ENCODE results near the gene PSMB7. TPM values are rescaled to one million over a fixed set of nuclear protein-coding genes. Genes with fewer than 3 reads are reported as not detected.

Gene PSMB7
- total RNA-seq, 1 donor from 2014 or later, result 183 TPM

DNA sequence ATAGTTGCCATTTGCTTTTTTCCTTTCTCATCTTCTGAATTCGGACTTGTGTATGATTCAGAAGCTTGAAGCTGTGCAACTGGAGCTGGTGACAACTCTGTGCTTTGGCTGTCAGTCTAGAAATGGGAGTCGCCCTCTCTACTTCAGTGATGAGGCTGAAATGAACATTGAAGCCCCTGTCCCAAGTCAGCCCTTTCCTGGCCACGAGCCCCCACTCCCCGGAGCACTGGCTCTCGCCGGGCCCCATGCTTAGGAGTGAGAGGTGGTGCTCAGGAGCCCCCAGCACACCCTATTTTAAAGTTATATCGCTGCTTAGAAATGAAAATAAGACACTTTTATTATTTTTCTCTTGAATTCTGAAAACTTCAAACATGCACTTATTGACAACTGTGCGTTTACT lies 66.0 kb downstream of the PSMB7 start:
- Histone ChIP-seq H4K20me1 (ENCODE audit: insufficient read depth, low read length) (peaks cover 86% of the 10 kb centered on the region), H3K27ac (ENCODE audit: low read depth, low read length) (no peak overlapping the region), H3K79me2 (ENCODE audit: insufficient read depth, low read length) (peaks cover 24% of the 10 kb centered on the region), H2AFZ (ENCODE audit: low read depth, low read length) (no peak overlapping the region), H3K4me2 (ENCODE audit: low read length) (no peak overlapping the region), H3K27me3 (ENCODE audit: insufficient read depth, low read length) (no peaks in the 10 kb centered on the region), H3K9me3 (ENCODE audit: insufficient read depth, low read depth, low read length) (no peaks in the 10 kb centered on the region), H3K36me3 (ENCODE audit: insufficient read depth, low read length) (peaks cover 62% of the 10 kb centered on the region), H3K9ac (ENCODE audit: low read length) (no peak overlapping the region), H3K4me3 (ENCODE audit: insufficient read depth, low read depth, low read length) (no peak overlapping the region), H3K4me1 (ENCODE audit: insufficient read depth, low read length) (no peaks in the 10 kb centered on the region)
- H3K4me1 Mint-ChIP-seq (ENCODE audit: low read depth, unreplicated experiment), result peaks cover 3% of the 10 kb centered on the region
- FAIRE-seq, result no peak
- H3K9me3 Mint-ChIP-seq (ENCODE audit: unreplicated experiment), result no peaks in the 10 kb centered on the region
- no peak overlapping the region for H3K27ac Mint-ChIP-seq (ENCODE audit: unreplicated experiment)
- no peak for DNase-seq (ENCODE audit: low read depth)
- H3K36me3 Mint-ChIP-seq (ENCODE audit: low read depth, unreplicated experiment), result peaks cover 19% of the 10 kb centered on the region
- no peak overlapping the region for H3K4me3 Mint-ChIP-seq (ENCODE audit: unreplicated experiment)
- H3K27me3 Mint-ChIP-seq (ENCODE audit: low read depth, unreplicated experiment), result no peaks in the 10 kb centered on the region
- TF ChIP-seq EZH2 (IDR thresholded peaks at IDR 0.05; ENCODE audit: insufficient read depth, low read length), result no peak
- TF ChIP-seq, protein P1, sequence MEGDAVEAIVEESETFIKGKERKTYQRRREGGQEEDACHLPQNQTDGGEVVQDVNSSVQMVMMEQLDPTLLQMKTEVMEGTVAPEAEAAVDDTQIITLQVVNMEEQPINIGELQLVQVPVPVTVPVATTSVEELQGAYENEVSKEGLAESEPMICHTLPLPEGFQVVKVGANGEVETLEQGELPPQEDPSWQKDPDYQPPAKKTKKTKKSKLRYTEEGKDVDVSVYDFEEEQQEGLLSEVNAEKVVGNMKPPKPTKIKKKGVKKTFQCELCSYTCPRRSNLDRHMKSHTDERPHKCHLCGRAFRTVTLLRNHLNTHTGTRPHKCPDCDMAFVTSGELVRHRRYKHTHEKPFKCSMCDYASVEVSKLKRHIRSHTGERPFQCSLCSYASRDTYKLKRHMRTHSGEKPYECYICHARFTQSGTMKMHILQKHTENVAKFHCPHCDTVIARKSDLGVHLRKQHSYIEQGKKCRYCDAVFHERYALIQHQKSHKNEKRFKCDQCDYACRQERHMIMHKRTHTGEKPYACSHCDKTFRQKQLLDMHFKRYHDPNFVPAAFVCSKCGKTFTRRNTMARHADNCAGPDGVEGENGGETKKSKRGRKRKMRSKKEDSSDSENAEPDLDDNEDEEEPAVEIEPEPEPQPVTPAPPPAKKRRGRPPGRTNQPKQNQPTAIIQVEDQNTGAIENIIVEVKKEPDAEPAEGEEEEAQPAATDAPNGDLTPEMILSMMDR (IDR thresholded peaks at IDR 0.05; ENCODE audit: insufficient read depth, low read depth, low read length), result no peak

DNA sequence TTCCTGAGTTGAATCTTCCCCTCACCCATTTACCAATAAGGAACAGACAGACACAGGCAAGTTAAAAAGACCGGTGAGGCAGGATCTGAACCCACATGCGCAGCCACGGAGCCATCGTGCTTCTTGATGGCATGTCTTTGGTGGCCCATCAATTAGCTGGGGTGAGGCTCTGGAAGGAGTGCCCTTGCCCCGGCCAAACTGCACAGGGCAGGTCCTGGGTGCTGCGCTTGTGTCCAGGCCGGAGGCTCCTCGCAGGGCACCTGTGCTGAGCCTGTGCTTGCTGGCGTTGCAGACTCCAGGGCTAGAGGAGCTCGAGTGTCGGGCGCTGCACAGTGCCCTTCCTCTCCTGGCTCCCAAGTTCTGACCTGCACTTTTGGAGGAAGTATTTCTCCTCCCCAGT lies 66.4 kb downstream of the PSMB7 start:
- TF ChIP-seq EZH2 (IDR thresholded peaks at IDR 0.05; ENCODE audit: insufficient read depth, low read length), result no peak
- TF ChIP-seq, protein P1 (IDR thresholded peaks at IDR 0.05; ENCODE audit: insufficient read depth, low read depth, low read length), result no peak
- no peak for FAIRE-seq
- no peaks in the 10 kb centered on the region for H3K27me3 Mint-ChIP-seq (ENCODE audit: low read depth, unreplicated experiment)
- H3K4me3 Mint-ChIP-seq (ENCODE audit: unreplicated experiment), result no peak overlapping the region
- H3K27ac ChIP-seq (ENCODE audit: low read depth, low read length), result no peak overlapping the region
- no peaks in the 10 kb centered on the region for H3K9me3 ChIP-seq (ENCODE audit: insufficient read depth, low read depth, low read length)
- H3K9ac ChIP-seq (ENCODE audit: low read length), result no peak overlapping the region
- peaks cover 19% of the 10 kb centered on the region for H3K36me3 Mint-ChIP-seq (ENCODE audit: low read depth, unreplicated experiment)
- H3K27ac Mint-ChIP-seq (ENCODE audit: unreplicated experiment), result no peak overlapping the region
- no peaks in the 10 kb centered on the region for H3K27me3 ChIP-seq (ENCODE audit: insufficient read depth, low read length)
- no peak for DNase-seq (ENCODE audit: low read depth)
- H3K4me1 Mint-ChIP-seq (ENCODE audit: low read depth, unreplicated experiment), result peaks cover 3% of the 10 kb centered on the region
- peaks cover 64% of the 10 kb centered on the region for H3K36me3 ChIP-seq (ENCODE audit: insufficient read depth, low read length)
- H3K4me2 ChIP-seq (ENCODE audit: low read length), result no peak overlapping the region
- peaks cover 1% of the 10 kb centered on the region for H3K4me1 ChIP-seq (ENCODE audit: insufficient read depth, low read length)
- H3K79me2 ChIP-seq (ENCODE audit: insufficient read depth, low read length), result peaks cover 20% of the 10 kb centered on the region
- H3K9me3 Mint-ChIP-seq (ENCODE audit: unreplicated experiment), result no peaks in the 10 kb centered on the region
- no peak overlapping the region for H3K4me3 ChIP-seq (ENCODE audit: insufficient read depth, low read depth, low read length)
- H2AFZ ChIP-seq (ENCODE audit: low read depth, low read length), result no peak overlapping the region
- peaks cover 84% of the 10 kb centered on the region for H4K20me1 ChIP-seq (ENCODE audit: insufficient read depth, low read length)

DNA sequence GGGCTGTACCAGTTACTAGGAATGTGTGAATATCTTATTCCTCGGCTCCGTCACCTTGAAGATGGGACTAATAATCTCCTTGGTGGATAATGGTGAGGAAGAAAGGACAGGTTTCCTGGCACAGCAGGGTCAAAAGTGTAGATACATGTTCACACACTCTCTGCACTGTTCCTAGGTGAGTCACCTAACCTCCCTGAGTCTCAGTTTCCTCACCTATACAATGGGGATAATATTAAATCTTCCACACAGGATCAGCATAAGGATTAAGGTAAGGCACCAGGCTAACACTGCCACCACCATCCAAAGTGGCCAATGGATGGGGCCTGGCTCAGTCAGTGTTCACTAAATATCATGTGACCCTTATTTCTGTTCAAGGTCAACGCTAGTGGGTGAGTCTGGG lies 66.9 kb downstream of the PSMB7 start:
- H3K9ac ChIP-seq (ENCODE audit: low read length), result no peak overlapping the region
- no peak overlapping the region for H3K4me3 Mint-ChIP-seq (ENCODE audit: unreplicated experiment)
- no peaks in the 10 kb centered on the region for H3K27me3 ChIP-seq (ENCODE audit: insufficient read depth, low read length)
- peaks cover 62% of the 10 kb centered on the region for H3K36me3 ChIP-seq (ENCODE audit: insufficient read depth, low read length)
- H3K4me1 Mint-ChIP-seq (ENCODE audit: low read depth, unreplicated experiment), result peaks cover 3% of the 10 kb centered on the region
- peaks cover 16% of the 10 kb centered on the region for H3K79me2 ChIP-seq (ENCODE audit: insufficient read depth, low read length)
- H3K4me2 ChIP-seq (ENCODE audit: low read length), result no peak overlapping the region
- H3K4me3 ChIP-seq (ENCODE audit: insufficient read depth, low read depth, low read length), result no peak overlapping the region
- H3K27ac ChIP-seq (ENCODE audit: low read depth, low read length), result no peak overlapping the region
- H3K9me3 Mint-ChIP-seq (ENCODE audit: unreplicated experiment), result no peaks in the 10 kb centered on the region
- H4K20me1 ChIP-seq (ENCODE audit: insufficient read depth, low read length), result peaks cover 85% of the 10 kb centered on the region
- H3K27ac Mint-ChIP-seq (ENCODE audit: unreplicated experiment), result no peak overlapping the region
- H3K36me3 Mint-ChIP-seq (ENCODE audit: low read depth, unreplicated experiment), result peaks cover 18% of the 10 kb centered on the region
- peaks cover 6% of the 10 kb centered on the region for H3K4me1 ChIP-seq (ENCODE audit: insufficient read depth, low read length)
- DNase-seq (ENCODE audit: low read depth), result no peak
- no peak for TF ChIP-seq EZH2 (IDR thresholded peaks at IDR 0.05; ENCODE audit: insufficient read depth, low read length)
- TF ChIP-seq, protein P1 (IDR thresholded peaks at IDR 0.05; ENCODE audit: insufficient read depth, low read depth, low read length), result no peak
- no peaks in the 10 kb centered on the region for H3K27me3 Mint-ChIP-seq (ENCODE audit: low read depth, unreplicated experiment)
- H2AFZ ChIP-seq (ENCODE audit: low read depth, low read length), result no peak overlapping the region
- no peak for FAIRE-seq
- H3K9me3 ChIP-seq (ENCODE audit: insufficient read depth, low read depth, low read length), result no peaks in the 10 kb centered on the region
